ENCODE results near the gene ALKBH3.

GRCh38 chr11:43922744-43923405 is 42.2 kb downstream of the ALKBH3 start:
- TF ChIP-seq CTCF (IDR thresholded peaks at IDR 0.05) (no peak), POLR2A (IDR thresholded peaks at IDR 0.05) (no peak)
